Measurements from ENCODE around the gene ACTR3. TPM values are rescaled to one million over a fixed set of nuclear protein-coding genes. Genes with fewer than 3 reads are reported as not detected.

Gene ACTR3
- total RNA-seq, 1 experiment from 2014 or later, result 180 TPM

- no peak overlapping the region for H2BK120ac ChIP-seq (ENCODE audit: low read depth, low read length, poor library complexity, severe bottlenecking)
- no peaks in the 10 kb centered on the region for H4K20me1 ChIP-seq (ENCODE audit: control insufficient read depth, insufficient read depth, insufficient read length)
- no CpG with 5 or more reads among the region's 2 CpGs for WGBS (ENCODE audit: extremely low coverage, insufficient read length, low lambda C conversion rate)
- H3K36me3 Mint-ChIP-seq (ENCODE audit: insufficient read depth in 1 of 3, low read depth in 3 of 3), result no peaks in the 10 kb centered on the region
- H3K27me3 ChIP-seq (ENCODE audit: insufficient read depth, low read length), result no peaks in the 10 kb centered on the region
- H2BK5ac ChIP-seq (ENCODE audit: insufficient read length, low read length), result no peak overlapping the region
- DNase-seq, result no peak
- H3K4me1 Mint-ChIP-seq, result peaks cover 6 to 12% of the 10 kb centered on the region in 2 experiments
- no peak overlapping the region for H3K9ac ChIP-seq (ENCODE audit: extremely low read depth, insufficient read length, low read length)
- H3K9me3 ChIP-seq (ENCODE audit: control insufficient read depth, low read depth, low read length), result no peaks in the 10 kb centered on the region
- H2AFZ ChIP-seq (ENCODE audit: low read length), result no peak overlapping the region
- no peak overlapping the region for H4K5ac ChIP-seq (ENCODE audit: insufficient read length, low read depth, low read length)
- peaks cover 23% of the 10 kb centered on the region for H3K27me3 Mint-ChIP-seq (ENCODE audit: low read depth)
- no peak overlapping the region for H3K4me3 Mint-ChIP-seq
- H3K18ac ChIP-seq (ENCODE audit: insufficient read length, low read depth, low read length), result no peak overlapping the region
- H2BK20ac ChIP-seq (ENCODE audit: low read depth, low read length, poor library complexity, severe bottlenecking), result no peak overlapping the region
- no peak overlapping the region for H3K27ac Mint-ChIP-seq
- no peaks in the 10 kb centered on the region for H3K79me2 ChIP-seq (ENCODE audit: insufficient read depth, low read length)
- H3T11ph ChIP-seq (ENCODE audit: low read length), result no peak overlapping the region
- H3K4me1 ChIP-seq (ENCODE audit: insufficient read depth, low read length), result no peaks in the 10 kb centered on the region
- H3K9me3 Mint-ChIP-seq, result no peaks in the 10 kb centered on the region
- H2AK5ac ChIP-seq (ENCODE audit: insufficient read length, low read length), result no peak overlapping the region
- H4K91ac ChIP-seq (ENCODE audit: insufficient read length, low read depth, low read length), result no peak overlapping the region
- no peak overlapping the region for H2BK15ac ChIP-seq (ENCODE audit: low read depth, low read length)
- TF ChIP-seq CTCF (conservative IDR thresholded peaks at IDR 0.05), result no peak
- no peaks in the 10 kb centered on the region for H3K23me2 ChIP-seq (ENCODE audit: insufficient read length, low read depth, low read length, poor library complexity, severe bottlenecking)
- H3K27ac ChIP-seq (ENCODE audit: insufficient read length, low read depth, low read length), result no peak overlapping the region
- no peak overlapping the region for H3K4ac ChIP-seq (ENCODE audit: low read depth, low read length)
- H3K56ac ChIP-seq (ENCODE audit: insufficient read length, low read depth, low read length), result no peak overlapping the region
- H4K8ac ChIP-seq (replicated peaks; ENCODE audit: insufficient read length, low read depth, low read length), result no peak overlapping the region
- H3K14ac ChIP-seq (ENCODE audit: insufficient read depth, low read length), result no peak overlapping the region
- no peak overlapping the region for H3K4me2 ChIP-seq (ENCODE audit: insufficient read depth, insufficient read length, low read length)
- H3K23ac ChIP-seq (ENCODE audit: insufficient read length, low read depth, low read length), result no peak overlapping the region
- H2BK12ac ChIP-seq (ENCODE audit: insufficient read length, low read depth, low read length), result no peak overlapping the region
- no peaks in the 10 kb centered on the region for H3K79me1 ChIP-seq (ENCODE audit: insufficient read depth, low read depth, low read length, poor library complexity, severe bottlenecking)
These were observed 14.8 kb upstream of the ACTR3 start for GRCh38 chr2:113875135-113875534.
